ENCODE results near the gene ZNF76. TPM values are rescaled to one million over a fixed set of nuclear protein-coding genes. Genes with fewer than 3 reads are reported as not detected.

ZNF76 gene
- total RNA-seq, 2 experiments from 2014 or later: 46.1 to 53.4 TPM

DNA sequence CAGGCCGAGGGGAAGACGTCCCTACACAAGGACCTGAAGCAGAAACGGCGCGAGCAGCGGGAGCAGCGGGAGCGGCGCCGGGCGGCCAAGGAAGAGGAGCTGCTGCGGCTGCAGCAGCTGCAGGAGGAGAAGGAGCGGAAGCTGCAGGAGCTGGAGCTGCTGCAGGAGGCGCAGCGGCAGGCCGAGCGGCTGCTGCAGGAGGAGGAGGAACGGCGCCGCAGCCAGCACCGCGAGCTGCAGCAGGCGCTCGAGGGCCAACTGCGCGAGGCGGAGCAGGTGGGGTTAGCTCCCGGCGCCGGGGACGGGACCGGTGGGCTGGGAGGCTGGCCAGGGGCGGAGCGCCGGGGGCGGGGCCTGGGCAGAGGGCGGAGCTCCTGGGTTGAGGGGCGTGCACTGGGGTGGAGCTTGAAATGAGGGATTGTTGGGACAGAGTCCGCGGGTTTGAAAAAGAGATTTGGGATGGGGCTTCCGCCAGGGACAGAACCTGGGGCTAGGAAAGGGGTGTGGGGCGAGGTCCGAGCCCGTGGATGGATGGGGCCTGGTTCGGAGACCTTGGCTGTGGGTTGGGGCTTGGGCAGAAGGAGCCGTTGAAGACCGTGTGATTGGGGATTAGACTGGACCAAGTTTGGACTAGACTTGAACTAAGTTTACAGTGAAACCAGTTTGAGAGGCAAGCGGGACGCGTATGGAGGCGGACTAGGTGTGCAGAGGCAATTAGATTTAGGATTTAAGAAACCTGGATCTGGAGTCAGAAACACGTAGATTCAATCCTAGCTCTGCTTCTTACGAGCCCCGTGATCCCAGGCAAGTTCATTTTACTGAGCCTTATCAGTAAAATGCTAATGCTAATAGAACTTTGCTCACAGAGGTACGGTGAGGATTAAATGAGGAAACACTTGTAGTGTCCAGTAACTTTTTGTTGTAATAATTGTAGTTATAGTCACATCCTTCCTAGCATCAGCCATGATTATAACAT, 58.9 kb downstream of the ZNF76 start:
- ATAC-seq (ENCODE audit: poor library complexity): no peak
- peaks cover 95% of the 10 kb centered on the region for H3K36me3 Mint-ChIP-seq (ENCODE audit: low read depth)

GRCh38 chr6:35319346-35320030, 60.0 kb downstream of the ZNF76 start:
- peak overlapping the region; percentile 71 for H3K27ac Mint-ChIP-seq

More for the DNA sequence above, 58.9 kb downstream of the ZNF76 start:
- H3K27me3 ChIP-seq (ENCODE audit: control insufficient read depth in 1 of 2, insufficient read depth in 2 of 2, low read length in 2 of 2): no peaks in the 10 kb centered on the region
- peaks cover 15% of the 10 kb centered on the region for H3K4me1 ChIP-seq (ENCODE audit: insufficient read depth, low read length)
- ChIA-PET POLR2A (interaction anchor here (1.1 to 2.9 kb wide), 4 partner anchors 9 to 22 kb away, joined by 3 to 12 read pairs (median 7); partner anchors contain the start of gene DEF6), CTCF (interaction anchor here (1.5 kb wide), 1 partner anchor 14 kb away, joined by 3 read pairs; no protein-coding TSS in a partner anchor)
- DNase-seq: no peak
- H3K9me3 ChIP-seq (ENCODE audit: control insufficient read depth in 1 of 2, insufficient read depth in 1 of 2, low read length in 2 of 2): no peaks in the 10 kb centered on the region
- TF ChIP-seq, protein P1, sequence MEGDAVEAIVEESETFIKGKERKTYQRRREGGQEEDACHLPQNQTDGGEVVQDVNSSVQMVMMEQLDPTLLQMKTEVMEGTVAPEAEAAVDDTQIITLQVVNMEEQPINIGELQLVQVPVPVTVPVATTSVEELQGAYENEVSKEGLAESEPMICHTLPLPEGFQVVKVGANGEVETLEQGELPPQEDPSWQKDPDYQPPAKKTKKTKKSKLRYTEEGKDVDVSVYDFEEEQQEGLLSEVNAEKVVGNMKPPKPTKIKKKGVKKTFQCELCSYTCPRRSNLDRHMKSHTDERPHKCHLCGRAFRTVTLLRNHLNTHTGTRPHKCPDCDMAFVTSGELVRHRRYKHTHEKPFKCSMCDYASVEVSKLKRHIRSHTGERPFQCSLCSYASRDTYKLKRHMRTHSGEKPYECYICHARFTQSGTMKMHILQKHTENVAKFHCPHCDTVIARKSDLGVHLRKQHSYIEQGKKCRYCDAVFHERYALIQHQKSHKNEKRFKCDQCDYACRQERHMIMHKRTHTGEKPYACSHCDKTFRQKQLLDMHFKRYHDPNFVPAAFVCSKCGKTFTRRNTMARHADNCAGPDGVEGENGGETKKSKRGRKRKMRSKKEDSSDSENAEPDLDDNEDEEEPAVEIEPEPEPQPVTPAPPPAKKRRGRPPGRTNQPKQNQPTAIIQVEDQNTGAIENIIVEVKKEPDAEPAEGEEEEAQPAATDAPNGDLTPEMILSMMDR (IDR thresholded peaks at IDR 0.05): no peak
- H3K27ac ChIP-seq (ENCODE audit: low read depth in 1 of 2, low read length in 2 of 2): no peak overlapping the region
- H3K9me3 Mint-ChIP-seq: no peaks in the 10 kb centered on the region
- H3K4me3 Mint-ChIP-seq: no peak overlapping the region
- no peak overlapping the region for H3K27ac Mint-ChIP-seq
- intact Hi-C loops (cut with DNase I, micrococcal nuclease): no loop called here
- no peaks in the 10 kb centered on the region for H3K27me3 Mint-ChIP-seq
- H3K36me3 ChIP-seq (ENCODE audit: insufficient read depth, low read length): peaks cover 87% of the 10 kb centered on the region
- no peak overlapping the region for H3K4me3 ChIP-seq (ENCODE audit: low read length)
- peaks cover 61% of the 10 kb centered on the region for H3K4me1 Mint-ChIP-seq (ENCODE audit: low read depth)

More at GRCh38 chr6:35319346-35320030, 60.0 kb downstream of the ZNF76 start:
- Mint-ChIP-seq H3K36me3 (ENCODE audit: low read depth) (peaks cover 90% of the 10 kb centered on the region), H3K4me3 (no peak overlapping the region), H3K9me3 (no peaks in the 10 kb centered on the region), H3K4me1 (ENCODE audit: low read depth) (peaks cover 51% of the 10 kb centered on the region), H3K27me3 (no peaks in the 10 kb centered on the region)
- Histone ChIP-seq H3K36me3 (ENCODE audit: insufficient read depth, low read length) (peaks cover 92% of the 10 kb centered on the region), H3K27me3 (ENCODE audit: control insufficient read depth in 1 of 2, insufficient read depth in 2 of 2, low read length in 2 of 2) (no peaks in the 10 kb centered on the region), H3K27ac (ENCODE audit: low read depth in 1 of 2, low read length in 2 of 2) (no peak overlapping the region), H3K9me3 (ENCODE audit: control insufficient read depth in 1 of 2, insufficient read depth in 1 of 2, low read length in 2 of 2) (no peaks in the 10 kb centered on the region), H3K4me1 (ENCODE audit: insufficient read depth, low read length) (peaks cover 15% of the 10 kb centered on the region), H3K4me3 (ENCODE audit: low read length) (no peak overlapping the region)
- ChIA-PET POLR2A (interaction anchor here (0.7 to 2.9 kb wide), 5 partner anchors 10 to 370 kb away, joined by 3 to 12 read pairs (median 5); no protein-coding TSS in a partner anchor), CTCF (interaction anchor here (1.4 to 1.6 kb wide), 3 partner anchors 7 to 13 kb away, joined by 3 to 5 read pairs (median 3); no protein-coding TSS in a partner anchor)
- intact Hi-C loops (cut with DNase I, micrococcal nuclease): loop anchor here in 1 of 2 experiments (10.0 kb wide), 1 partner anchor 235 kb away; no protein-coding TSS in a partner anchor
- no peak for ATAC-seq (ENCODE audit: poor library complexity)
- TF ChIP-seq, protein P1 (IDR thresholded peaks at IDR 0.05): no peak
- DNase-seq: no peak

Data from CD4-positive, alpha-beta T cell (primary cell).